Natural killer cell (primary cell): ENCODE results near the gene DRC3. TPM values are rescaled to one million over a fixed set of nuclear protein-coding genes. Genes with fewer than 3 reads are reported as not detected.

Experiments
- ATAC-seq, 3 donors: fragments of 150-1000 bp in 2 of 3; fragments of 200-7000 bp in 1 of 3; cut with Tn5 transposase; 1 replicate in 1 of 3; 2 replicates in 2 of 3; pipeline ENCODE4 v1.10.0; 2021; ENCODE audit warnings: mild to moderate bottlenecking in 2 of 3, moderate library complexity in 2 of 3
- DNase-seq, 2 donors: peaks; one replicate each; pipeline versions ENCODE4 v3.0.0 to v3.0.0-alpha.2; 2013 to 2021; ENCODE audit warnings: mixed read lengths in 1 of 2
- H3K27ac ChIP-seq: one replicate; pipeline ENCODE4 v1.5.1; 2013; ENCODE audit warnings: mild to moderate bottlenecking, low read length
- H3K27me3 ChIP-seq: one replicate; pipeline ENCODE4 v1.6.1; 2013; ENCODE audit warnings: low read length; ENCODE audit not compliant: control insufficient read depth, insufficient read depth
- H3K36me3 ChIP-seq: one replicate; pipeline ENCODE4 v1.6.1; 2013; ENCODE audit warnings: low read length; ENCODE audit not compliant: control insufficient read depth, insufficient read depth
- H3K4me1 ChIP-seq: one replicate; pipeline ENCODE4 v1.6.1; 2013; ENCODE audit warnings: low read length; ENCODE audit not compliant: control insufficient read depth, insufficient read depth
- H3K4me3 ChIP-seq: one replicate; pipeline ENCODE4 v1.5.1; 2013; ENCODE audit warnings: low read length
- H3K9me3 ChIP-seq: one replicate; pipeline ENCODE4 v1.6.1; 2013; ENCODE audit warnings: low read length; ENCODE audit not compliant: control insufficient read depth, insufficient read depth
- H3K27ac Mint-ChIP-seq, 2 donors: one replicate each; pipeline ENCODE4 v1.8.0; 2022; ENCODE audit warnings: mild to moderate bottlenecking in 2 of 2, mixed read lengths in 2 of 2, moderate library complexity in 1 of 2
- H3K27me3 Mint-ChIP-seq, 2 donors: one replicate each; pipeline ENCODE4 v1.8.0; 2022; ENCODE audit warnings: low read depth in 2 of 2, mixed read lengths in 2 of 2
- H3K36me3 Mint-ChIP-seq: one replicate; pipeline ENCODE4 v1.8.0; 2022; ENCODE audit warnings: mixed read lengths
- H3K4me1 Mint-ChIP-seq, 2 donors: one replicate each; pipeline ENCODE4 v1.8.0; 2022; ENCODE audit warnings: mixed read lengths in 2 of 2
- H3K4me3 Mint-ChIP-seq: one replicate; pipeline ENCODE4 v1.8.0; 2022; ENCODE audit warnings: mild to moderate bottlenecking, moderate library complexity, mixed read lengths
- H3K9me3 Mint-ChIP-seq, 2 donors: one replicate each; pipeline ENCODE4 v1.8.0; 2022; ENCODE audit warnings: mixed read lengths in 2 of 2
- WGBS: methylation state at CpG from one replicate; pipeline ENCODE4 v1.1.7; 2013; ENCODE audit warnings: missing lambda C conversion rate; ENCODE audit not compliant: insufficient coverage; 5-methylcytosine and 5-hydroxymethylcytosine counted together
- intact Hi-C: fragments of 100-400 bp; cut with micrococcal nuclease; formaldehyde crosslinking; loops from one replicate; pipeline ENCODE4 v1.14.2; 2022
- total RNA-seq, 4 donors: library from RNA; stranded (reverse); fragments of 120-200 nt in 1 of 4; gene quantifications; one replicate each; pipeline versions ENCODE4 v1.2.3 to v1.2.4, GENCODE V29; 2013 to 2022
- TF ChIP-seq, protein P1 (sequence below): fragments of 200-600 bp; IDR thresholded peaks from one replicate; pipeline ENCODE4 v1.8.0; 2022; ENCODE audit warnings: antibody characterized with exemption

The DRC3 gene, protein sequence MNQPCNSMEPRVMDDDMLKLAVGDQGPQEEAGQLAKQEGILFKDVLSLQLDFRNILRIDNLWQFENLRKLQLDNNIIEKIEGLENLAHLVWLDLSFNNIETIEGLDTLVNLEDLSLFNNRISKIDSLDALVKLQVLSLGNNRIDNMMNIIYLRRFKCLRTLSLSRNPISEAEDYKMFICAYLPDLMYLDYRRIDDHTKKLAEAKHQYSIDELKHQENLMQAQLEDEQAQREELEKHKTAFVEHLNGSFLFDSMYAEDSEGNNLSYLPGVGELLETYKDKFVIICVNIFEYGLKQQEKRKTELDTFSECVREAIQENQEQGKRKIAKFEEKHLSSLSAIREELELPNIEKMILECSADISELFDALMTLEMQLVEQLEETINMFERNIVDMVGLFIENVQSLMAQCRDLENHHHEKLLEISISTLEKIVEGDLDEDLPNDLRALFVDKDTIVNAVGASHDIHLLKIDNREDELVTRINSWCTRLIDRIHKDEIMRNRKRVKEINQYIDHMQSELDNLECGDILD
- under 1 TPM in 2 of 3 donors, not detected in 1; 0.26 to 0.78 TPM for total RNA-seq
- 0.63 TPM for total RNA-seq (2013)

DNA sequence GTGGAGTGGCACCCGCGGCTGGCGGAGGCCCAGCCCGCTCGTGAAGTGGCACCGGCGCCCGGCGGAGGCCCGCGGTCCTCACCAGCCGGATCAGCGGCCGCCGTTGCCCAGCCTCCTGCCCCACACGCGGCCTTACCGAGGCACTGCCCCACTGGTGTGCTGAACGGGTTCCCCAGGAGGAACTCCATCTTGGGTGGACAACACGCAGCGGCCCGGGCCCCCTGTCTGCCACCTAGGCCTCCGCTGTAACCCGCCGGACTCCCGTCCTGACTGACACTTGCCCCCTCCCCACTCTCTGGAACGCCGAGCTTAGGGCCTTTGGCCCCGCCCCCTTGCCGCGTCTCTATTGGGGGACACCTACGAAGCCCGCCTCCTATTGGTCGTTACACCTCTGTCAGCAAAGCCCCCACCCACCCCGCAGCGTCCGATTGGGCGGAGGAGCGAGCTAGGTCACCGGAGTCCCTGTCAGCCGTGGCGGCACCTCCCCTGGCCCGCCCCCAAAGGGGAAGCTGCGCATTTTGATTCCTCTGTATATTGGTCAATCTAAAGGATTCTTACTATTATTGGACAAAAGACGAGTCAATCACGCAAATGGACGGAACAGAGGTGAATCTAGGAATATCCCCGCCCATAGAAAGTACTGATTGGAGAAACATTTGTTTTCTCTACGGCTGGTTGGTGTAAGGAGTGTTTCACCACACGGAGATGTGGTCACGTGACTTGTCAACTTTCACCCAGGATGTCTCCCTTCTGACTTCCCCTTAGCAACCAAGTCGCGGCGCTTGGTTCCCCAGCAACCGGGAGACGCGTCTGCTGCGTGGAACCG is at the start of gene DRC3, which contains the start of gene TOM1L2:
Gene DRC3 (plus strand): TSS at position 737 of the 826 bp plus-strand sequence. CDS start 4,737 bp downstream, outside the sequence.
Gene TOM1L2 (minus strand): TSS at position 275 of the 826 bp plus-strand sequence. CDS start 87 bp downstream, at position 188.
- under 1% methylated on average over 59 of the region's 59 CpGs for WGBS
- H3K9me3 ChIP-seq = no peaks in the 10 kb centered on the region
- peak within 1 kb of the TSS; percentile 95 to 96 for H3K27ac Mint-ChIP-seq
- H3K27me3 Mint-ChIP-seq = no peaks in the 10 kb centered on the region
- TF ChIP-seq, protein P1, sequence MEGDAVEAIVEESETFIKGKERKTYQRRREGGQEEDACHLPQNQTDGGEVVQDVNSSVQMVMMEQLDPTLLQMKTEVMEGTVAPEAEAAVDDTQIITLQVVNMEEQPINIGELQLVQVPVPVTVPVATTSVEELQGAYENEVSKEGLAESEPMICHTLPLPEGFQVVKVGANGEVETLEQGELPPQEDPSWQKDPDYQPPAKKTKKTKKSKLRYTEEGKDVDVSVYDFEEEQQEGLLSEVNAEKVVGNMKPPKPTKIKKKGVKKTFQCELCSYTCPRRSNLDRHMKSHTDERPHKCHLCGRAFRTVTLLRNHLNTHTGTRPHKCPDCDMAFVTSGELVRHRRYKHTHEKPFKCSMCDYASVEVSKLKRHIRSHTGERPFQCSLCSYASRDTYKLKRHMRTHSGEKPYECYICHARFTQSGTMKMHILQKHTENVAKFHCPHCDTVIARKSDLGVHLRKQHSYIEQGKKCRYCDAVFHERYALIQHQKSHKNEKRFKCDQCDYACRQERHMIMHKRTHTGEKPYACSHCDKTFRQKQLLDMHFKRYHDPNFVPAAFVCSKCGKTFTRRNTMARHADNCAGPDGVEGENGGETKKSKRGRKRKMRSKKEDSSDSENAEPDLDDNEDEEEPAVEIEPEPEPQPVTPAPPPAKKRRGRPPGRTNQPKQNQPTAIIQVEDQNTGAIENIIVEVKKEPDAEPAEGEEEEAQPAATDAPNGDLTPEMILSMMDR = no peak
- intact Hi-C loops = loop anchor here (1.0 to 5.0 kb wide), 3 partner anchors 67 to 290 kb away; partner anchors contain the start of genes ATPAF2, GID4 and RAI1
- peak within 1 kb of the TSS; percentile 81 for H3K27ac ChIP-seq
- no peaks in the 10 kb centered on the region for H3K36me3 ChIP-seq
- peak within 1 kb of the TSS; percentile 72 for H3K4me3 ChIP-seq
- H3K4me1 ChIP-seq = peaks cover 13% of the 10 kb centered on the region
- no peaks in the 10 kb centered on the region for H3K27me3 ChIP-seq
- DNase-seq (peak; percentile 99), ATAC-seq (peak; percentile 87 to 96 (median 88))
- peak within 1 kb of the TSS; percentile 99 for H3K4me3 Mint-ChIP-seq
- H3K36me3 Mint-ChIP-seq = no peaks in the 10 kb centered on the region
- H3K9me3 Mint-ChIP-seq = no peaks in the 10 kb centered on the region
- H3K4me1 Mint-ChIP-seq = peaks cover 26 to 33% of the 10 kb centered on the region in 2 donors

DNA sequence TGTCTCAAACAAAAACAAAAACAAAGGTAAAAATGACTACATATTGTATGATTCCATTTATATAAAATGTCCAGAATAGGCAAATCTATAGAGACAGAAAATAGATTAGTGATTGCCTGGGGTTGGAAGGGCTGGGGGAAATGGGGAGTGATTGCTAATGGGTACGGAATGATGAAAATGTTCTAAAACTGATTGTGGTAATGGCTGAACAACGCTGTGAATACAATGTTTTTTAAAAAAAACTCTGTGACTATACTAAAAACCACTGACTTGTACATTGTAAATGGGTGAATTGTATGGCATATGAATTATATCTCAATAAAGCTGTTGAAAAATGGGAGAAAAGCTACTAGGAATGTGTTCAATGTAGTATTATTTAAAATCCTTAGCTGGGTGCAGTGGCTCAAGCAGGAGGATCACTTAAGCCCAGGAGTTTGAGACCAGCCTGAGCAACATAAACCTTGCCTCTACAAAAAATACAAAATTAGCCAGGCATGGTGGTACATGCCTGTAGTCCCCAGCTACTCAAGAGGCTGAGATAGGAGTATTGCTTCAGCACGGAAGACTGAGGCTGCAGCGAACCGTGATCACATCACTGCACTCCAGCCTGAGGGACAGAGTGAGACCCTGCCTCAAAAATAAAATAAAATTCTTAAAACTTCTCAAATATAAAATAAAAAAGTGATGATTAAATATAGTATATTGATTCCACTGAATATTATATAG is 48.4 kb upstream of the DRC3 start:
- Mint-ChIP-seq H3K4me3 (no peak overlapping the region), H3K4me1 (peaks cover 19 to 41% of the 10 kb centered on the region in 2 donors), H3K27me3 (no peaks in the 10 kb centered on the region), H3K36me3 (no peaks in the 10 kb centered on the region), H3K27ac (no peak overlapping the region), H3K9me3 (no peaks in the 10 kb centered on the region)
- WGBS = 100% methylated on average over 5 of the region's 5 CpGs
- DNase-seq = no peak
- Histone ChIP-seq H3K4me1 (no peaks in the 10 kb centered on the region), H3K9me3 (no peaks in the 10 kb centered on the region), H3K27ac (no peak overlapping the region), H3K4me3 (no peak overlapping the region), H3K27me3 (no peaks in the 10 kb centered on the region), H3K36me3 (no peaks in the 10 kb centered on the region)
- intact Hi-C loops = no loop called here
- ATAC-seq = no peak
- TF ChIP-seq, protein P1 = no peak

DNA sequence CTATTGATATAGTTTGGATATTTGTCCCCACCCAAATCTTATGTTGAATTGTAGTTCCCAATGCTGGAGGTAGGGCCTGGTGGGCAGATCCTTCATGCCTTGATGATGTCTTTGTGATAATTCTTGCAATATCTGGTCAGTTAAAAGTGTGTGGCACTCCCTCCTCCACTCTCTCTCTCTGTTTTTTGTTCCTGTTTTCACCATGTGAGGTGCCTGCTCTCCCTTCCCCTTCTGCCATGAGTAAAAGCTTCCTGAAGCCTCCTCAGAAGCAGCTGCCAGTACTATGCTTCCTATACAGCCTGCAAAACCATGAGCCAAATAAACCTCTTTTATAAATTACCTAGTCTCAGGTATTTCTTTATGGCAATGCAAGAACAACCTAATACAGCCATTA is 47.8 kb upstream of the DRC3 start:
- no peaks in the 10 kb centered on the region for H3K4me1 ChIP-seq
- Mint-ChIP-seq H3K36me3 (no peaks in the 10 kb centered on the region), H3K27ac (no peak overlapping the region), H3K4me3 (no peak overlapping the region), H3K4me1 (peaks cover 22 to 41% of the 10 kb centered on the region in 2 donors), H3K27me3 (no peaks in the 10 kb centered on the region), H3K9me3 (no peaks in the 10 kb centered on the region)
- ATAC-seq = no peak
- H3K4me3 ChIP-seq = no peak overlapping the region
- no peaks in the 10 kb centered on the region for H3K9me3 ChIP-seq
- no peak overlapping the region for H3K27ac ChIP-seq
- DNase-seq = no peak
- intact Hi-C loops = no loop called here
- TF ChIP-seq, protein P1 = no peak
- H3K27me3 ChIP-seq = no peaks in the 10 kb centered on the region
- no peaks in the 10 kb centered on the region for H3K36me3 ChIP-seq
